Fibroblast of villous mesenchyme (primary cell): Measurements from ENCODE around the gene PRKCD. TPM values are rescaled to one million over a fixed set of nuclear protein-coding genes. Genes with fewer than 3 reads are reported as not detected.

Experiments used
- DNase-seq: peaks from one replicate; pipeline ENCODE4 v3.0.0-alpha.2; 2010; ENCODE audit warnings: low read depth
- H3K4me3 ChIP-seq: 2 replicates; pipeline ENCODE4 v1.5.1; 2011; ENCODE audit warnings: low read depth, mild to moderate bottlenecking, low read length
- CTCF ChIP-seq: IDR thresholded peaks from 2 replicates; pipeline ENCODE4 v1.5.1; 2012; ENCODE audit warnings: low read depth, mild to moderate bottlenecking, low read length; ENCODE audit not compliant: insufficient read depth
- total RNA-seq: library from RNA; depleted of rRNA; stranded (reverse); fragments of >200 nt; gene quantifications from 2 replicates; pipeline ENCODE4 v1.2.3, GENCODE V29; 2012

PRKCD gene
- total RNA-seq, 1 donor = 1.7 TPM

GRCh38 chr3:53239800-53240199, 78.8 kb downstream of the PRKCD start:
- TF ChIP-seq CTCF = no peak
- DNase-seq = no peak
- no peak overlapping the region for H3K4me3 ChIP-seq

GRCh38 chr3:53240989-53241972, 80.3 kb downstream of the PRKCD start:
- no peak overlapping the region for H3K4me3 ChIP-seq
- TF ChIP-seq CTCF = no peak
- no peak for DNase-seq

- H3K4me3 ChIP-seq = no peak overlapping the region
- no peak for TF ChIP-seq CTCF
- DNase-seq = no peak
Observed at GRCh38 chr3:53242155-53242554, 81.1 kb downstream of the PRKCD start.

Other genes with a start within 250 kb of the PRKCD start
- gene SFMBT1, start 115.1 kb upstream of the PRKCD start, total RNA-seq = 3.9 and 4.8 TPM in 2 replicates
- 9.0 and 13.4 TPM in 2 replicates for gene RFT1, start 30.8 kb upstream of the PRKCD start, total RNA-seq
- gene TKT, start 94.8 kb downstream of the PRKCD start, total RNA-seq = 483 and 591 TPM in 2 replicates
- gene DCP1A, start 186.3 kb downstream of the PRKCD start, total RNA-seq = 12.9 and 19.9 TPM in 2 replicates